Neural progenitor cell (in vitro differentiated cells): ENCODE data around the gene ABAT. TPM values are rescaled to one million over a fixed set of nuclear protein-coding genes. Genes with fewer than 3 reads are reported as not detected.

Experiments used
- DNase-seq: peaks from one replicate; pipeline ENCODE4 v3.0.0-alpha.2; 2016; ENCODE audit warnings: low spot score
- H2AFZ ChIP-seq: fragments of 200-600 bp; sonication (generic); replicated peaks from 2 replicates; pipeline ENCODE4 v1.6.1; 2016; ENCODE audit warnings: antibody characterized with exemption
- H3F3A ChIP-seq: fragments of 200-600 bp; sonication (generic); 2 replicates; pipeline ENCODE4 v1.6.1; 2016; ENCODE audit warnings: antibody characterized with exemption, low read depth
- H3K27ac ChIP-seq: fragments of 200-600 bp; sonication (generic); 2 replicates; pipeline ENCODE4 v1.5.1; 2016; ENCODE audit warnings: mild to moderate bottlenecking
- H3K27me3 ChIP-seq: fragments of 200-600 bp; sonication (generic); 2 replicates; pipeline ENCODE4 v1.6.1; 2016; ENCODE audit warnings: mild to moderate bottlenecking, moderate library complexity
- H3K36me3 ChIP-seq: fragments of 200-600 bp; sonication (generic); 2 replicates; pipeline ENCODE4 v1.5.1; 2016
- H3K4me1 ChIP-seq: fragments of 200-600 bp; sonication (generic); 2 replicates; pipeline ENCODE4 v1.6.1; 2016; ENCODE audit warnings: mixed run types
- H3K4me2 ChIP-seq: fragments of 200-600 bp; sonication (generic); 2 replicates; pipeline ENCODE4 v1.6.1; 2016
- H3K4me3 ChIP-seq: fragments of 200-600 bp; sonication (generic); 2 replicates; pipeline ENCODE4 v1.5.1; 2016
- H3K79me2 ChIP-seq: fragments of 200-600 bp; sonication (generic); 2 replicates; pipeline ENCODE4 v1.6.1; 2016; ENCODE audit warnings: low read depth
- H3K9ac ChIP-seq: fragments of 200-600 bp; sonication (generic); 2 replicates; pipeline ENCODE4 v1.6.1; 2016
- H3K9me3 ChIP-seq: fragments of 200-600 bp; sonication (generic); 2 replicates; pipeline ENCODE4 v1.5.1; 2016; ENCODE audit warnings: low read depth
- H4K20me1 ChIP-seq: fragments of 200-600 bp; sonication (generic); 2 replicates; pipeline ENCODE4 v1.6.1; 2016; ENCODE audit warnings: low read depth
- H3K27ac Mint-ChIP-seq: 3 replicates; pipeline ENCODE4 v1.8.0; 2021; ENCODE audit warnings: mixed read lengths
- H3K27me3 Mint-ChIP-seq: 2 replicates; pipeline ENCODE4 v1.8.0; 2022; ENCODE audit warnings: low read depth, mild to moderate bottlenecking, inconsistent platforms, moderate library complexity, mixed read lengths; ENCODE audit not compliant: insufficient read depth
- H3K36me3 Mint-ChIP-seq: 3 replicates; pipeline ENCODE4 v1.8.0; 2021; ENCODE audit warnings: mixed read lengths
- H3K4me1 Mint-ChIP-seq: 3 replicates; pipeline ENCODE4 v1.8.0; 2021; ENCODE audit warnings: mixed read lengths
- H3K4me3 Mint-ChIP-seq: 3 replicates; pipeline ENCODE4 v1.8.0; 2021; ENCODE audit warnings: mild to moderate bottlenecking, moderate library complexity, mixed read lengths
- H3K9me3 Mint-ChIP-seq: 3 replicates; pipeline ENCODE4 v1.8.0; 2020; ENCODE audit warnings: mixed read lengths
- CTCF ChIP-seq: fragments of 200-600 bp; sonication (generic); IDR thresholded peaks from 2 replicates; pipeline ENCODE4 v1.5.1; 2017; ENCODE audit warnings: antibody characterized with exemption, mild to moderate bottlenecking
- EZH2 ChIP-seq: fragments of 200-600 bp; sonication (generic); IDR thresholded peaks from 2 replicates; pipeline ENCODE4 v1.6.1; 2017; ENCODE audit warnings: antibody characterized with exemption, mild to moderate bottlenecking, moderate library complexity
- EZH2phosphoT487 ChIP-seq: fragments of 200-600 bp; sonication (generic); IDR thresholded peaks from 2 replicates; pipeline ENCODE4 v1.6.1; 2017; ENCODE audit warnings: antibody characterized with exemption
- total RNA-seq: library from RNA; depleted of rRNA; stranded (reverse); fragments of >200 nt; gene quantifications from 2 replicates; pipeline ENCODE4 v1.2.3, GENCODE V29; 2015; ENCODE audit warnings: low replicate concordance

Gene ABAT
- total RNA-seq, 1 donor from 2014 or later: 7.3 TPM

- H3K36me3 Mint-ChIP-seq: peaks cover 27% of the 10 kb centered on the region
- peaks cover 2% of the 10 kb centered on the region for H3K27me3 Mint-ChIP-seq
- TF ChIP-seq CTCF (no peak), EZH2phosphoT487 (no peak), EZH2 (no peak)
- no peak for DNase-seq
- Histone ChIP-seq H3K36me3 (no peaks in the 10 kb centered on the region), H3K27ac (no peak overlapping the region), H3K79me2 (no peaks in the 10 kb centered on the region), H2AFZ (no peak overlapping the region), H3K9me3 (no peaks in the 10 kb centered on the region), H3K9ac (no peak overlapping the region), H3K4me1 (peaks cover 3% of the 10 kb centered on the region), H3K27me3 (no peaks in the 10 kb centered on the region), H3F3A (peaks cover 20% of the 10 kb centered on the region), H4K20me1 (no peaks in the 10 kb centered on the region), H3K4me3 (no peak overlapping the region), H3K4me2 (no peak overlapping the region)
- no peak overlapping the region for H3K4me3 Mint-ChIP-seq
- H3K27ac Mint-ChIP-seq: no peak overlapping the region
- peaks cover 4% of the 10 kb centered on the region for H3K4me1 Mint-ChIP-seq
- no peaks in the 10 kb centered on the region for H3K9me3 Mint-ChIP-seq
Observed at GRCh38 chr16:8826278-8826879, 152.0 kb downstream of the ABAT start.

GRCh38 chr16:8828541-8829165, 154.2 kb downstream of the ABAT start:
- peak overlapping the region; percentile 44 for H3K27ac Mint-ChIP-seq
- Histone ChIP-seq H3K9ac (no peak overlapping the region), H3K4me3 (no peak overlapping the region), H3F3A (peaks cover 36% of the 10 kb centered on the region), H3K9me3 (no peaks in the 10 kb centered on the region), H3K79me2 (no peaks in the 10 kb centered on the region), H2AFZ (no peak overlapping the region), H3K4me2 (no peak overlapping the region), H3K36me3 (no peaks in the 10 kb centered on the region), H3K27ac (no peak overlapping the region), H4K20me1 (no peaks in the 10 kb centered on the region), H3K27me3 (no peaks in the 10 kb centered on the region), H3K4me1 (peaks cover 19% of the 10 kb centered on the region)
- no peak for DNase-seq
- peaks cover 21% of the 10 kb centered on the region for H3K36me3 Mint-ChIP-seq
- no peaks in the 10 kb centered on the region for H3K9me3 Mint-ChIP-seq
- no peak for TF ChIP-seq EZH2phosphoT487
- TF ChIP-seq CTCF: no peak
- no peak for TF ChIP-seq EZH2
- H3K4me3 Mint-ChIP-seq: no peak overlapping the region
- H3K27me3 Mint-ChIP-seq: peaks cover 2% of the 10 kb centered on the region
- peaks cover 22% of the 10 kb centered on the region for H3K4me1 Mint-ChIP-seq

- Histone ChIP-seq H3K27ac (peak overlapping the region; percentile 93), H4K20me1 (no peaks in the 10 kb centered on the region), H3K4me2 (peak overlapping the region; percentile 65), H3K9ac (no peak overlapping the region), H3K4me1 (peaks cover 19% of the 10 kb centered on the region), H3F3A (peaks cover 37% of the 10 kb centered on the region), H3K9me3 (no peaks in the 10 kb centered on the region), H3K4me3 (no peak overlapping the region), H3K79me2 (no peaks in the 10 kb centered on the region), H3K27me3 (no peaks in the 10 kb centered on the region), H2AFZ (no peak overlapping the region), H3K36me3 (no peaks in the 10 kb centered on the region)
- TF ChIP-seq EZH2phosphoT487 (no peak), EZH2 (no peak), CTCF (no peak)
- H3K9me3 Mint-ChIP-seq: no peaks in the 10 kb centered on the region
- peaks cover 2% of the 10 kb centered on the region for H3K27me3 Mint-ChIP-seq
- no peak for DNase-seq
- H3K36me3 Mint-ChIP-seq: peaks cover 14% of the 10 kb centered on the region
- peaks cover 22% of the 10 kb centered on the region for H3K4me1 Mint-ChIP-seq
- H3K4me3 Mint-ChIP-seq: peak overlapping the region; percentile 72
- peak overlapping the region; percentile 98 for H3K27ac Mint-ChIP-seq
Observed at GRCh38 chr16:8831450-8831849, 157.0 kb downstream of the ABAT start.
